T-helper 9 cell (primary cell): ENCODE results near the gene PRR33.
A peak's percentile ranks its signal among the peaks of the same experiment; 100 is the strongest.
"Not testable (repeated sequence)": the region's sequence is repeated elsewhere in the genome, so short reads cannot be mapped to it uniquely, and the experiment has no call there.

Source experiments
- DNase-seq: peaks from one replicate; pipeline ENCODE4 v3.0.0-alpha.2; 2020

Gene PRR33

DNA sequence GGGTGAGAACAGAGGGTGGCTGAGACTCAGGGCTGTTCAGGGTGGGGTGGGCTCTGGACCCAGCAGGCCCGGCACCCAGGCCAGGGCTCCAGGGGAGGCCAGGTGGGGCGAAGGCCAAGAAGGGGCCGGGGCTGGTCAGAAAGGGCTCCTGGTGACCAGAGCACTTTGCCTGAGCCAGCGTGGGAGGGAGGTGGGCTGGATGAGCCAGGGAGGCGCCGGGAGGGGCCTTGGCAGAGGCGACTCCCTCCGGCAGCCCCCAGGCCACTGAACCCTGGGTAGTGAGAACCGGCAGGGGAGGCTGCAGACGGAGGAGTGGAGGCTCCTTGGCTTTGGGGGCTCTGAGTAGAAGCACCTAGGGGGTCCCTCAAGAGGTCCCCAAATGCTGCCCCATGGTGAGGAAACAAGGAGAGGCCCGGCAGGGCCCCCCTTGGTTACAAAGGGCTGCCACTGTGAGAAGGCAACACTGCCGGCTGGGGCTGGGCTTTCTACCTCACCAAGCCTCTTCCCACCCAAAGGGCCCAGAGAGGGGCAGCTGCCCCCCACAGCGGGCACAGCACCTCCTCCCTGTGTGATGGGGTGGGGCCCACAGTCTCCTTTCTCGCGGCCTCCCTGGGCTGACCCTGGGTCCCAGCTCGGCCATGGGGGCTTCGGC is 17.1 kb downstream of the PRR33 start:
- DNase-seq = not testable (repeated sequence)

DNA sequence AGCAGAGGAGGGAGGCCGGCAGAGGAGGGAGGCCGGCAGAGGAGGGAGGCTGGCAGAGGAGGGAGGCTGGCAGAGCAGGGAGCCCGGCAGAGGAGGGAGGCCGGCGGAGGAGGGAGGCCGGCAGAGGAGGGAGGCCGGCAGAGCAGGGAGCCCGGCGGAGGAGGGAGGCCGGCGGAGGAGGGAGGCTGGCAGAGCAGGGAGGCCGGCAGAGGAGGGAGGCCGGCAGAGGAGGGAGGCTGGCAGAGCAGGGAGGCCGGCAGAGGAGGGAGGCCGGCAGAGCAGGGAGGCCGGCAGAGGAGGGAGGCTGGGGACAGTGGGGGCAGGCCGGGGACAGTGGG is 17.9 kb downstream of the PRR33 start:
- not testable (repeated sequence) for DNase-seq

DNA sequence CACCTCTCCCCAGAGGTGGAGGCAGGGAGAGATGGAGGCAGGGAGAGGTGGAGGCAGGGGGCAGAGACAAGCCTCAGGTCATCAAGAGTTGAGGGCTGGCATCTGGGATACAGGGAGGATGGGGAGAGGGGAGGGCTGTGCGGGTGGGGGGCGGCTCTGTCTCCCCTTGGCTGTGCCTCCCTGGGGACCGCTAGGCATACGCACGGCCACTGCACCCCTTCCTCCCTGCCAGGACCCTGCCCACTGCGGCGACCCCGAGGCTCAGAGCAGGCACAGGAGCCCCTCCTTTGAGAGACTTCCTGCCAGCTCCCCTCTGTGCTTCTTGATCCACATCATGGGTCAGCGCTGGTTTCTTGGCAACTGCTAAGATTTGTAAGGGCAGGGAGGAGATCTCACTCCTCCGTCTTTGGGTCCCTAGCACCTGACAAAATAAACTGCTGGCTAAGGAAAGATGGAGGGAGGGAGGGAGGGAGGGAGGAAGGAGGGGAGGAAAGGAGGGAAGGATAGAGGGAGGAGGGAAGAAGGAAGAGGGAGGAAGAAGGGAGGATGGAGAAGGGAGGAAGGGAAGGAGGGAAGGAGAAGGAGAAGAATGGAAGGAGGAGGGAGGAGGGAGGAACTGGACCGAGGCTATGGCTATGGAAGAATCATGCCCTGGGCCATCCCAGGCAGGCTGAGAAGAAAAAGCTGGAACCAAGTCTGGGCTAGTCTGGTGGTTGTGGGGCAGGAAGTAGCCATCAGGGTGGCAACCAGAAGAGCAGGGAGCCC is 18.5 kb downstream of the PRR33 start:
- DNase-seq = no peak

DNA sequence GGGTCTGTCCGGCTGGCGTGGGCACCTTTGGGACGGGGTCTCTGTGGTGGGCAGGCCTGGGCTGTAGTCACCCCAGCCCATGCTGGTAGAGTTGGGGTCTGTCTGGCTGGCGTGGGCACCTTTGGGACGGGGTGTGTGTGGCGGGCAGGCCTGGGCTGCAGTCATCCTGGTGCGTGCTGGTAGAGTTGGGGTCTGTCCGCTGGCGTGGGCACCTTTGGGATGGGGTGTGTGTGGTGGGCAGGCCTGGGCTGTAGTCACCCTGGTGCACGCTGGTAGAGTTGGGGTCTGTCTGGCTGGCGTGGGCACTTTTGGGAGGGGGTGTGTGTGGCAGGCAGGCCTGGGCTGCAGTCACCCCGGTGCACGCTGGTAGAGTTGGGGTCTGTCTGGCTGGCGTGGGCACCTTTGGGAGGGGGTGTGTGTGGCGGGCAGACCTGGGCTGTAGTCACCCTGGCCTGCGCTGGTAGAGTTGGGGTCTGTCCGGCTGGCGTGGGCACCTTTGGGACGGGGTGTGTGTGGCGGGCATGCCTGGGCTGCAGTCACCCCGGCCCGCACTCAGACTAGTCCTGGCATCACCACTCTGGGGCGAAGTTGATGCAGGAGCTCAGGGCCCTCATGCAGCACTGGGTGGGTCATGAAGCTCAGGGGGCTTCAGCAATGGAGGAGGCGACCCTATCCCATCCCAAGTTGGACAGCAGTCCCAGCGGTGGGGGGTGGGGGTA is 19.3 kb downstream of the PRR33 start:
- no peak for DNase-seq

DNA sequence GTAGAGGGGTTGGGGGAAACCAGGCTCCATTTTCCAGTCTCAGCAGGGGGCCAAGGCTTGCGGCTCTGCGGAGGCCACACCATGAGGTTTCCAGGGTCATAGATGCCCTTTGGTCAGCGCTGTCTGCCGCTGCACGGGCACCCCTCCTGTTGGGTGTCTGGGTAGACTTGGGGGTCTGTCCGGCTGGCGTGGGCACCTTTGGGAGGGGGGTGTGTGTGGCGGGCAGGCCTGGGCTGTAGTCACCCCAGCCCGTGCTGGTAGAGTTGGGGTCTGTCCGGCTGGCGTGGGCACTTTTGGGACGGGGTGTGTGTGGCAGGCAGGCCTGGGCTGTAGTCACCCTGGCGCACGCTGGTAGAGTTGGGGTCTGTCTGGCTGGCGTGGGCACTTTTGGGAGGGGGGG is 20.2 kb downstream of the PRR33 start:
- no peak for DNase-seq

DNA sequence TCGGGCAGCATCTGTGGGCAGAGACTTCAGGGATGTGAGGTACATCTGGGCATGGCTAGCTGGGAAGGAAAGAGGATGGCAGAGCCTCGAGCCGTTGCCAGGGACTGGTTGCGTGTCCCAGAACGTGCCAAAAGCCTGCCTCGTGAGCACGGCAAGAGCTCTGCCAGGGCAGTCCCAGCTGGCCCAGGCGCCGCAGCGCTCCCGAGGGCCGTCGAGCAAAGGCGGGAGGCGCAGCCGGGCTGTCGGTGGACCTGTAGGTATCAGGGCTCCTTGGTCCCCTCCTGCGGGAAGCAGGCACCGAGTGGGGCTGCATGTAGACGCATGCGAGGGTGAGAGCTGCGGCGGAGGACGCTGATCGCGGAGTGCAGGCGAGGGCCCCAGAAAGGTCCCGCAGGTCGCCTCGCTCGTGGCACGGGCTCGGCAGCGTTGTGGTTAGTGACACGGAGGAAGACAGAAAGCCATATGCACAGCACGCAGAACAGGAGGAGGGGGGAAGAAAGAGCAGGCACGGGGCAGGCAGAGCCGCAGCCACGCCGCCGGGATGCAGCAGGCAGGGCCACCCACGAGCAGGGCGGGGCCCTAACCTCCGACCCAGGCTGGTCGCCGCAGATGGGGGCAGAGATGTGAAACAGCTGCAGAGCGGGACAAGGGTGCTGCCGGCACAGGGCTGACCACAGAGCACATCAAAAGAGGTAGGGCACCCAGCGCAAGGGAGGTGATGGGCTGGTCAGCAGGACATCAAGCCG is 20.8 kb downstream of the PRR33 start:
- DNase-seq = peak; percentile 42

DNA sequence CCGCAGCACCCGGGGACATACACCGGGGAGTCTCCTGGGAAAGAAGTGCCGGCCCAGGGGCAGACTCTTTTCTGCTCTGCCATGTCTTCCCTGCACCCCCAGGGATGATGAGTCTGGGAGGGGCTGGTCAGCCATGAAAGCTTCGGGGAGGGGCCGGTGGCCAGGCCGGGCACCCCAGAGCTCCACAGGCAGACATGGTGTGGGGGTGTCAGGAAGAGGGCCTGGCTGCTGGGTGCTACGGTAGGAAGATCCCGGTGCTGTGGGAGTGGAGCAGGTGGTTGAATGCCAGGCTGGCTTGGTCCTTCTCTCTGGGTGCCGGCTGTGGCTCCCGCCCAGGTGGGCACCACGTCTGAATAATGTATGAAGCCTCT is 21.4 kb downstream of the PRR33 start:
- DNase-seq = no peak

DNA sequence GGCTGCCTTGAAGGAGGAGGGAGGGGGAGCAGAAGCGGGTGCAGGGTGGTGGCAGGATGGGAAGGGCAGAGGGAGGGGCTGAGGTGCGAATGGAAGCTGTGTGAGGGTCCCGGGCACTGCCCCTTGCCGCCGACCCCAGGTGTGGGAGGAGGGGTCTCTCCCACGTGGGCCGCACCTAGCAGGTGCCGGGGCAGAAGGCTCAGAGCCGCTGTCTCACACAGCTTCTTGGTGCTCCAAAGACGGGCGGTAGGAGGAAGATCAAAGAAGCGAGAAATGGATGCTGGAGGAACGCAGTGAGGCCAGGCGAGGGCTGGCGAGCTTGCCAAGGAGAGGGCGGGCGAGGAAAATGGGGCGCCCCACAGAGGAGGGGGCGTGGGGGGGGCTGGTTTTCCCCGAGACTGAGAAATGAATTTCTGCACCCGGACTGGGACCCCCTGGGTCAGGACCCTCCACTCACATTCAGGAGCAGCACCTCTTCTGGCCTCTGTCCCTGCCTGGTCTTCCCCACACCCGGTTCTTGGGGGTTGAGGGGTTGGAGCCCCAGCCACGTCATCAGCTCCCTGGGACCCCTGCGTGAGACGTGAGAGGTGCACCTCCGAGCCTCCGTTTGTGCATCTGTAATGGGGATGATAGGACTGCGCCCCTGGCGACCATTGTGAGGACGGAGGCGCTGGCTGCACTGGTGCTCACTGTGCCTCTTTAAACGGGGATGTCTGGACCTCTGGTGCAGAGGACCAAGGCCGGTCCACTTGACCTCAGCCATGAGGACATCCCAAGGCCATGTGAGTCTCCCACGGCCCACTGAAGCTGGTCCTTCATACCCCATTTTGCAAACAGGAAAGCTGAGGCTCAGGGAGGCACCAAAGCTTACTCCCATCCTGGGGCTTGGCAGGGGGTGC is 22.0 kb downstream of the PRR33 start:
- no peak for DNase-seq

DNA sequence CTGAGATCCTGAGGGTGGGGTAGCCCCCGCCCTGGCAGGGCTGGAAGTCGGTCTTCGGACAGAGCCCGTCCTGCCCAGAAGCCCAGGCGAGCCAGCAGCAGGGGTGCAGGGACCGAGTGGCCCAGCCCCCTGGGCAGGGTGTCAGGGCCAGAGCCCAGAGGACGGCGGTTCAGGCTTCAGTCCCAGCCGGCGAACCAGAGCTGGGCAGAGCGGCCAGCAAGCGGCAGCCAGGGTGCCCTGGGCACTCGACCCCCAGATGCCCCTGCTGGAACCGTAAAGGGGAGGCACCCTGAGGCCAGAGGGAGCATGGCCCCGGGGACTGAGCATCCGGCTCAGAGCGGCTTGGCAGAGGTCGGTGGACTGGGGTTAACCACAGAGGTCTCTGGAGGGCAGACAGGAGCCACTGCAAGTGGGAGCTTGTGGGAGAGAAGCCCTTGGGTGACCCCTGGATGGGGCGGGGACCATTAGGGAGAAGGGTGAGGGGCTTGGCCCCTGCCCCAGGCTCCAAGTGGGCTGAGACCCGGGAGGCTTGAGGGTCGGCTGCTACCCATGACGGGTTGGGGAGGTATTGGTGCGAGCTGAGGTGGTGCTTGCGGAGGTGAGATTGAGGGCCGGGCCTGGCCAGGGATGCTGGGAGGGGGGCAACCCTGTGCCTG is 22.9 kb downstream of the PRR33 start:
- no peak for DNase-seq

DNA sequence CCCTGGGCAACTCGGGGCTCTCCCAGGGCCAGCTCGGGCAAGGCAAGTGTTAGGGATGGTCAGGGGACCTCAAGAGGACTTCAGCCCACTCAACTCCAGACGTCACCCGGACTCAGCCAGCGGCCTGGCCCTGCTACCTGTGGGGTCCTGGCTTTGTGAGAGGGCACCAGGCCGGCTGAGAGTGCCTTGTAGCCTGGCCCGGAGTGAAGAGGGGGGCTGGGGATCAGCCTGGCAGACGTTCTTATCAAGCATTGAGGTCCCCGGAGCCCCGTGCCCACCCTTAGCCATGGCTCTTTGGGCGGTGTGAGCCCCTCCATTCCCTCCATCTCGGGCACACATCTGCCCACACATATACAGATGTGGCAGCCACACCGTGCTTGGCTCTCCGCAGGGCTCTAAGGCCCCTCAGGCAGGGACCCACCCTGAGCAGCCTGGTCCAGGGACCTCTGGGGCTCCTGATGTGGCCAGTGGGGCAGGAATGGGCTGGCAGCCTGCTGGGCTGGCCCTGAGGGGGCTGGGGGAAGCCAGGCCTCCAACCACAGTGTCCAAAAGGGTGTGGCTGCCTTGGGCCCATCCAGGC is 23.5 kb downstream of the PRR33 start:
- DNase-seq = no peak

DNA sequence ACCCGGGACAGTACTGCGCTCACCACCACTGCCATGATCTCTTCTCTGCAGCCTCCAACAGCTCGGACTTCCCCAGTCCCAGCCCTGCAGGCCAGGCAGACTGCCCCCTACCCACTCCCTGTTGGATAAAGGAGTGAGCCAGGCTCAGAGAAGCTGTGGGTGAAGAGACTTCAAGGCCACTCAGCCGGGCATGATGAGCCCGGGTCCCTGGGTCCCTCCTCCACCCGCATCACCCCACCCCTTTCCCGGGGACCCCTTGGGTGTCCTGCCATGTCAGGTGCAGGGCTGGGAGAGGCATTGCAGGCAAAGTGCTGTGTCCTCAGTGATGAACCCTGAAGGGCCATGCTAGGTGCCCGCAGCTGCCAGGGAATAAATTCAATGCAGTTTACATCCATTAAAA is 24.3 kb downstream of the PRR33 start:
- no peak for DNase-seq

DNA sequence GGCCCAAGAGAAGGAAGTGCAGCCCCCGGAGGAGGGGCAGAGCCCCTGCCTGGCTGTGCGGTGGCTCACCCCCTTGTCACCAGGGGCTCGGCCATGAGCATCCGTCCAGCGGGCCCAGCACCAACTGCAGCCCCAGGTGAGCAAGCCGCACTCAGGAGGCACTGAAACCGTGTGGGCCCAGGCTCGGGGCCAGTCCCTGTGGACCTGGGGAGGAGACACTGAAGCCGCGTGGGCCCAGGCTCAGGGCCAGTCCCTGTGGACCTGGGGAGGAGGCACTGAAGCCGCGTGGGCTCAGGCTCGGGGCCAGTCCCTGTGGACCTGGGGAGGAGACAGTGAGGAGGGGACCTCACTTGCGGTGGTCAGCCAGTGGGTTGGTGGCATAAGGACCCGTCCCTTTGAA is 24.9 kb downstream of the PRR33 start:
- DNase-seq = no peak

DNA sequence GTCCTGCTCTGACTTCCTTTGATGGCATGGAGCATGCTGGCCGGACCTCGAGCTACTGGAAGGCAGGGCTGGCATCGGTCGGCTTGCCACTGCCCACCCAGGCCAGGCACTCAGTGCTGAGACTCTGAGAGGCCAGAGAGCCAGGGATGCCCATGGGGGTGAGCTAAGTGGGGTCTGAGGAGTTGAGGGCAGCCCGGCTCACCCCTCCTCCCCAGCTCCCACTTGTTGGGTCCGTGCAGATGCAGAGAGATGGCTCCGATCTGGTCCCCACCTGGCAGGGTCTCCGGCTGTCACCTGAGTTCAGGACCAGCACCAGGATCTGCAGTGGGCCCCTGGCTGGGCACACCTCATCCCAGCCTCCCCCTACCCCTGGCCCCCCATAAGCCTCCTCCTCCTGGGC is 25.5 kb downstream of the PRR33 start:
- DNase-seq = no peak

DNA sequence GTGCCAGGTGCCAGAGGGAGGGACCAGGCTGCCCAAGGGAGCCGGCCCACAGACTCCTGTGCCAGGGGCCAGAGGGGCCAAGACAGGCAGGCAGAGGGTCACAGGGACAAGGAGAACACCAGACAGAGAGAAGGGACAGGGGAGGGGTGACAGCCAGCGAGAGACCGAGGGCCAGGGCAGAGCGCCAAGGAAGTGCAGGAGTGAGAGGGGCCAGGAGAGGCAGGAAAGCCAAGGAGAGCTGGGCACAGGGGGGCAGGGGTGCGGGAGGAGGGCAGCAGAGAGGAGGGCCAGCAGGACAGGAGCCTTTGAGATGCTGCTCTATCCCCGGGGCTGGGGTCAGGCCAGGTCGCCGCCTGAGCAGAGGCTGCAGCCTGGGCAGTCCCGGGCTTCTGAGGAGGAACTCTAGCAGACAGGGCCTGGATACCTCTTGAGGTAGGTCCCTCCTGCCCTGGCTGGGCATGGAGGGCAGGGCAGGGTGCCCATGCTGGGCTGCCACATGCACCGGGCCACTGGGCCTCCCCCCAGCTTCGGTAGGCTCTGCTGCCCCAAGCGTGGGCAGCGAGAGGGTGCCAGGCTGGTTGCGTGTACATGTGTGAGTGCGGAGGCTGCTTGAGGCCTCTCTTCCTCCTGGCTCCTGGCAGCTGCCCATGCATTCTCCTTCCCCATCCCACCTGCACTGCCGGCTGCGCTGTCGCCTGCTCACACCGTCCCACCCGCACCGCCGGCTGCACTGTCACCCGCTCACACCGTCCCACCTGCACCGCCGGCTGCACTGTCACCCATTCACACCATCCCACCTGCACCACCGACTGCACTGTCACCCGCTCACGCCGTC is 26.6 kb downstream of the PRR33 start:
- DNase-seq = no peak

DNA sequence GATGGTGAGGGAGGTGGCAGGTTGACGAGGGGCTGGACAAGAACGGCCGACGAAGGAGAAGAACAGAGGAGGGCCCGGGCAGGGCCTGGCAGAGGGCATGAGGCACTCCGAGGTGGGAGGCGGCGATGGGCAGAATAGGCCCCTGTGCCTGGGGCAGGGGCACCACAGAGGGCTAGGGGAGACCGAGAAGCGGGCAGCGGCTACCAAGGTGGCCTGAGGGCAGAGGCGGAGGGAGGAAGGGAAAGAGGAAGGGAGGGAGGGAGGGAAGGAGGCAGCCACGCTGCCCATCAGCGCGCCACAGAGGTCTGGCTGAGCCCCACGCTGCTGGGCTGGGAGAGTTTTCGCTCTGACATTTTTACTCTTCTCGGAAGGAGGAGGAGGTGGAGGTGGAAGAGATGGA is 27.5 kb downstream of the PRR33 start:
- no peak for DNase-seq

DNA sequence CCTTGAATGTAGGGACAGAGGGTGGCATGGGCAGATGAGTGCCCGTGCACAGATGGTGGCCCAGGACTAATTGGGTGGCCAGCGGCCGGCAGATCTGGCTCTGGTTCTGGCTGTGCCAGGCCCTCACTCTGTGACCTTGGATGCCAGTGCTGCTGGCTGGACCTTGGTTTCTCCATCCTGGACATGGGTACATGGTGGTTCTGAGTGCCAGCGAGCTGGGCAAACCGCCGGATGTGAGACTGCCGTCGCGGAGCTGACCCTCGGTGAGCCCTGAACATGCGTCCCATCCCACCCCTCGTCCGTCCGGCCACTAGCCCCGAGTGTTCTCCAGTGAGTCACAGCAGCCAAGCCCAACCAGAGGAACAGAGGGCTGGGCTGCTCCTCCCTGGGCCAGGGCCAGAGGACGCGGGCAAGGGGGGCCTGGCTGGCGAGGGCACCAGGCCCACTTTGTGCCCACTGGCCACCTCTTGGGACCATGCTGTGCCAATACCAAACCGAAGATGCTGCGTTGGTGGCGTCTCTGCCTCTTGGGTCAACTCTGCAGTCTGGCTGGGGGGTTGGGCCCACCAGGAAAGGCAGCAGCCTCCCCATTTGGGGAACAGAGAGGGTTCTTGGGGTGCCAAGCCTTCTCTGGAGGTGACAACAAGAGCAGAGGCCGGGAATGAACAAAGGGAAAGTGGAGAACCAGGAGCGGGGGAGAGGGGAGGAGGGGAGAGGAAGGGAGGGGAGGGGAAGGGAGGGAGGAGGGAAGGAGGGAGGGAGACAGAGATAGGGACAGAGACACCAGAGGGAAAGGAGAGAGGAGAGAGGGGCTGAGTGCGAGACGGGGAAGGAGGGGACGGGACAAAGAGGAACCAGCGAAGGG is 28.1 kb downstream of the PRR33 start:
- no peak for DNase-seq

DNA sequence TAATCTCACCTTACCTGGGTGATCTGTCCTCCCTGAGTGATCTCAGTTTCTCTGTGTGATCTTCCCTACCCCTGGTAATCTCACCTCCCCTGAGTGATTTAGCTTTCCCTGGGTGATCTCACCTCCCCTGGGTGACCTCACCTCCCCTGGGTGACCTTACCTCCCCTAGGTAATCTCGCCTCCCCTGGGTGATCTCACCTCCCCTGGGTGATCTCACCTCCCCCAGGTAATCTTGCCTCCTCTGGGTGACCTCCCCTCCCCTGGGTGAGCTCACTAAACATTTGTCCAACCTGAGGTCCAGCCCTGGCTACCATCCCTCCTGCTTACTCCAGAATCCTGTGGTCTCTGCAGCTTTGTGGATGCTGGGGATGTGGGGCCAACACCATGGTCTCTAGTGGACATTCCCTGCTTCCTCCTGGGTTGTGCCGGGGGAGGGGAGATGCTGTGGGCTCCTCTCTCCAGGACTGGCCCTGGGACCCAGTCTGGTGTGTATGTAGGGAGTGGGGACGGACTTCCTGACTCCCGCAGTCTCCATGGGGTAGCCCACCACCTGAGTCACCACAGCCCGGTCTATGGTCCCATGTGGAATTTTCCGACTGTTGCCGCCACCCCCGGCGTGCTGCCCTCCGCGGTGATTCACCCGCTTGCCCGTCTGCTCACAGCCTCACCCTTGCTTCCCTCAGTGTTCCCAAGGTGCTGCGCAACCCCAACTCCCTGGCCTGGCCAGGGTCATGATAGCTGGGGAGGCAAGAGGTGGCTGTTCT is 28.9 kb downstream of the PRR33 start:
- no peak for DNase-seq
